OCI-LY7 (cell line): ENCODE results near the gene NEURL4. TPM values are rescaled to one million over a fixed set of nuclear protein-coding genes. Genes with fewer than 3 reads are reported as not detected.

Source experiments
- Bru-seq: library from RNA; stranded (reverse); fragments of 400-500 nt; gene quantifications from one replicate; lab custom pipeline; 2021; lab: Mats Ljungman, UMichigan
- BruChase-seq, 2 experiments: library from RNA; stranded (reverse); fragments of 400-500 nt; gene quantifications; one replicate each; lab custom pipeline; 2021; lab: Mats Ljungman, UMichigan
- BruUV-seq: library from RNA; stranded (reverse); fragments of 400-500 nt; replicated peaks from 2 replicates; lab custom pipeline; 2021; lab: Mats Ljungman, UMichigan
- CTCF ChIA-PET: fragments of 300-600 bp; sonication (Branson Sonifier 250); formaldehyde crosslinking; loops from one replicate; lab custom pipeline; 2022; ENCODE audit warnings: antibody characterized with exemption; ENCODE audit not compliant: unreplicated experiment; lab: Charles Lee
- POLR2A ChIA-PET: fragments of 300-600 bp; sonication (Branson Sonifier 250); formaldehyde crosslinking; loops from one replicate; lab custom pipeline; 2022; ENCODE audit warnings: antibody characterized with exemption; lab: Charles Lee
- DNase-seq: peaks from one replicate; pipeline ENCODE4 v3.0.0-alpha.2; 2015; ENCODE audit warnings: low spot score
- H2AFZ ChIP-seq: fragments of 200-600 bp; sonication (generic), shearing (Covaris generic); 2 replicates; pipeline ENCODE4 v1.6.1; 2014; ENCODE audit warnings: mild to moderate bottlenecking, antibody characterized with exemption, low read length, moderate library complexity
- H3K27ac ChIP-seq: fragments of 200-600 bp; sonication (generic); 2 replicates; pipeline ENCODE4 v1.5.1; 2014; ENCODE audit warnings: mixed run types, low read depth, mild to moderate bottlenecking, moderate library complexity, low read length, inconsistent platforms; ENCODE audit not compliant: poor library complexity, severe bottlenecking
- H3K36me3 ChIP-seq: fragments of 200-600 bp; sonication (generic); 2 replicates; pipeline ENCODE4 v1.6.1; 2014; ENCODE audit warnings: mild to moderate bottlenecking, antibody characterized with exemption, low read length, moderate library complexity, mixed read lengths; ENCODE audit not compliant: insufficient read depth
- H3K4me1 ChIP-seq: fragments of 200-600 bp; sonication (generic); 2 replicates; pipeline ENCODE4 v1.5.1; 2014; ENCODE audit warnings: mild to moderate bottlenecking, low read length; ENCODE audit not compliant: insufficient read depth, poor library complexity, severe bottlenecking
- H3K4me2 ChIP-seq: fragments of 200-600 bp; sonication (generic); 2 replicates; pipeline ENCODE4 v1.6.1; 2014; ENCODE audit warnings: mild to moderate bottlenecking, low read length
- H3K4me3 ChIP-seq: fragments of 200-600 bp; sonication (generic); 2 replicates; pipeline ENCODE4 v1.5.1; 2014; ENCODE audit warnings: mild to moderate bottlenecking, low read depth, low read length; ENCODE audit not compliant: poor library complexity, severe bottlenecking
- H3K79me2 ChIP-seq: fragments of 200-600 bp; sonication (generic); 2 replicates; pipeline ENCODE4 v1.6.1; 2016; ENCODE audit warnings: low read depth, mild to moderate bottlenecking, low read length, moderate library complexity, mixed read lengths; ENCODE audit not compliant: insufficient read depth
- H3K9me2 ChIP-seq: fragments of 200-600 bp; sonication (generic); 2 replicates; pipeline ENCODE4 v1.6.1; 2016; ENCODE audit warnings: mild to moderate bottlenecking, low read length, mixed read lengths; ENCODE audit not compliant: insufficient read depth
- H3K9me3 ChIP-seq: fragments of 200-600 bp; sonication (generic); 2 replicates; pipeline ENCODE4 v1.6.1; 2014; ENCODE audit warnings: mild to moderate bottlenecking, mixed run types, low read length, mixed read lengths
- H4K20me1 ChIP-seq: fragments of 200-600 bp; sonication (generic); 2 replicates; pipeline ENCODE4 v1.6.1; 2014; ENCODE audit warnings: mild to moderate bottlenecking, antibody characterized with exemption, low read length, moderate library complexity, mixed read lengths; ENCODE audit not compliant: insufficient read depth
- EZH2phosphoT487 ChIP-seq: fragments of 200-600 bp; sonication (generic); IDR thresholded peaks from 2 replicates; pipeline ENCODE4 v1.6.1; 2018; ENCODE audit warnings: low read depth, borderline replicate concordance, mild to moderate bottlenecking, mixed run types, antibody characterized with exemption, low read length, moderate library complexity, mixed read lengths
- intact Hi-C: fragments of 100-400 bp; cut with micrococcal nuclease; formaldehyde crosslinking; loops from one replicate; pipeline ENCODE4 v1.10.0; 2022; ENCODE audit not compliant: unreplicated experiment
- long read RNA-seq: library from polyadenylated mRNA; stranded (forward); transcript quantifications from one replicate; pipeline ENCODE4 v2.0.0, GENCODE V29; 2022
- total RNA-seq, 2 experiments: library from RNA; depleted of rRNA in 1 of 2; stranded (reverse); fragments of >200 nt in 1 of 2; shearing (Covaris generic) in 1 of 2; gene quantifications; 2 replicates each; pipeline ENCODE4 v1.2.3, GENCODE V29; 2014 to 2022
- TF ChIP-seq, protein P1 (sequence below): fragments of 200-600 bp; sonication (generic); conservative IDR thresholded peaks from 2 replicates; pipeline ENCODE4 v1.5.1; 2014; ENCODE audit warnings: mild to moderate bottlenecking, antibody characterized with exemption, low read length, moderate library complexity, mixed read lengths

NEURL4 gene
- total RNA-seq (2014; rRNA removed; shearing (Covaris generic)) (30.2 and 34.7 TPM in 2 replicates), total RNA-seq (2022) (50.2 and 66.8 TPM in 2 replicates), Bru-seq, nascent RNA (percentile 54 among the genes with signal in this experiment), BruChase-seq, experiment 1, labeled RNA remaining after a 6-hour chase (percentile 69 among the genes with signal in this experiment), BruChase-seq, experiment 2, labeled RNA remaining after a 2-hour chase (percentile 77 among the genes with signal in this experiment)
- long read RNA-seq, partial matches to known transcripts = 5 of 7 reads
- long read RNA-seq, other reads (novel, unspliced or antisense) = 2 of 7 reads

DNA sequence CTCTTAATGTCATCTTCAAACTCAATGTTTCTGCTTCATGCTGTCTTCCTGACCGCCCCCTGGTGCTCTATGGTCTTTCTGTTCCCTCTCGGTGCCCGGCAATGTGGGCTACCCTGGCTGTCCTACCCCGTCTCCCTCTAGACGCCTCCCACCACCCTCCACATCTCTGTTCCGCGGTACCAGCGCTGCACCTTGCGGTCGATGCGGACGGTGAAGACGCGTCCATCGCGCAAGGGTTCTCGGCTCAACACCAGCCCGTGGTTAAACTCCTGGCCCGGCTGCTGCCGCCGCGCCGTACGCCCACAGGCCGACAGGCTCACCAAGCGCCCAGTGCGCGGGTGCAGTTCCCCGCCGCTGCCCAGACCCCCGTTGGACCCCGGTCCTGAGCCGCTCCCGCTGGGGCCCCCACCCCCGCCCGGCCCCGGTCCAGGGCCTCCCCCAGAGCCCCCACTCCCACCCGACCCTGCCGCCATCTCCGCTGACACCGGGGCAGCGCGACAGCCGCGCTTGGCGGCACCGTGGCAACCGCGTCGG is at the start of gene NEURL4:
Gene NEURL4, minus strand, starts transcription at position 496 of the 534 bp plus-strand sequence. Its CDS starts 23 bp downstream, at position 473.
- Histone ChIP-seq H3K9me2 (no peaks in the 10 kb centered on the region), H3K4me2 (peak within 1 kb of the TSS; percentile 98), H3K4me1 (peaks cover 42% of the 10 kb centered on the region), H3K27ac (peak within 1 kb of the TSS; percentile 96), H3K36me3 (peaks cover 30% of the 10 kb centered on the region), H2AFZ (peak within 1 kb of the TSS; percentile 38; the same call in 1 of the 2 replicates), H3K9me3 (no peaks in the 10 kb centered on the region), H3K4me3 (peak within 1 kb of the TSS; percentile 82), H3K79me2 (peaks cover 19% of the 10 kb centered on the region; the same call in 1 of the 2 replicates), H4K20me1 (no peaks in the 10 kb centered on the region)
- BruUV-seq = no TSS peak
- DNase-seq = peak; percentile 46
- intact Hi-C loops = loop anchor here (1.0 to 2.0 kb wide), 3 partner anchors 22 to 78 kb away; partner anchors contain the start of genes CTDNEP1 and EIF5A
- TF ChIP-seq EZH2phosphoT487 = no peak
- TF ChIP-seq, protein P1, sequence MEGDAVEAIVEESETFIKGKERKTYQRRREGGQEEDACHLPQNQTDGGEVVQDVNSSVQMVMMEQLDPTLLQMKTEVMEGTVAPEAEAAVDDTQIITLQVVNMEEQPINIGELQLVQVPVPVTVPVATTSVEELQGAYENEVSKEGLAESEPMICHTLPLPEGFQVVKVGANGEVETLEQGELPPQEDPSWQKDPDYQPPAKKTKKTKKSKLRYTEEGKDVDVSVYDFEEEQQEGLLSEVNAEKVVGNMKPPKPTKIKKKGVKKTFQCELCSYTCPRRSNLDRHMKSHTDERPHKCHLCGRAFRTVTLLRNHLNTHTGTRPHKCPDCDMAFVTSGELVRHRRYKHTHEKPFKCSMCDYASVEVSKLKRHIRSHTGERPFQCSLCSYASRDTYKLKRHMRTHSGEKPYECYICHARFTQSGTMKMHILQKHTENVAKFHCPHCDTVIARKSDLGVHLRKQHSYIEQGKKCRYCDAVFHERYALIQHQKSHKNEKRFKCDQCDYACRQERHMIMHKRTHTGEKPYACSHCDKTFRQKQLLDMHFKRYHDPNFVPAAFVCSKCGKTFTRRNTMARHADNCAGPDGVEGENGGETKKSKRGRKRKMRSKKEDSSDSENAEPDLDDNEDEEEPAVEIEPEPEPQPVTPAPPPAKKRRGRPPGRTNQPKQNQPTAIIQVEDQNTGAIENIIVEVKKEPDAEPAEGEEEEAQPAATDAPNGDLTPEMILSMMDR = peak; percentile 37
- ChIA-PET POLR2A (interaction anchor here (0.6 to 2.0 kb wide), 11 partner anchors 8 to 157 kb away, joined by 3 to 12 read pairs (median 4); partner anchors contain the start of gene ACAP1), CTCF (interaction anchor here (0.9 to 1.2 kb wide), 2 partner anchors 9 to 16 kb away, joined by 4 read pairs; no protein-coding TSS in a partner anchor)

- Histone ChIP-seq H3K4me3 (no peak overlapping the region), H3K79me2 (no peaks in the 10 kb centered on the region), H3K27ac (no peak overlapping the region), H3K4me2 (no peak overlapping the region), H3K9me2 (no peaks in the 10 kb centered on the region), H3K4me1 (no peaks in the 10 kb centered on the region), H3K36me3 (no peaks in the 10 kb centered on the region), H2AFZ (no peak overlapping the region), H3K9me3 (0 out of 2 replicates have a peak, but pooled peaks cover 3% of the 10 kb centered on the region), H4K20me1 (no peaks in the 10 kb centered on the region)
- no TSS peak for BruUV-seq
- ChIA-PET CTCF (no interaction called here), POLR2A (no interaction called here)
- DNase-seq = no peak
- intact Hi-C loops = no loop called here
- TF ChIP-seq, protein P1 = no peak
- no peak for TF ChIP-seq EZH2phosphoT487
These were observed 45.2 kb upstream of the NEURL4 start for GRCh38 chr17:7374353-7374752.
